ENCODE results near the gene CREG1. TPM values are rescaled to one million over a fixed set of nuclear protein-coding genes. Genes with fewer than 3 reads are reported as not detected.

Gene CREG1
- polyA plus RNA-seq, 2 of the 4 experiments (the other 2 are of a cell fraction): 70.2 to 129 TPM

DNA sequence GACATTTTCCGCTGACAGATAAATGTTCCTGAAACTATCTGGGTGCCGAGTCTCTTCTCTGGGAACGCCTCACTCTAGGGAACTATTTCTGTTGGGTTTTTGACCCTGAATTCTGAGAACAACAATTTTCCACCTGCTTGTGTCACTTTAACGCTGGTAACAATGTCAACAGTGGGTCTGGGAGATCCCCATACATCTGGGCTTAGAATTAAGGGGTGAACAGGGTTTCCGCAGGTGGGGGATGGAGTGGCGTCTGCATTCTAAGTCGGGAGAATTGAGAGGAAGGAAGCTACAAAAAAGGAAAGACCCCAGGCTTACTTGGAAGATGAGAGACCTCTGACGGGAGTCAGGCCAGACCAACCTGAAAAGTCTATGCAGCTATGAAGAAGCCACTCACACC, 44.0 kb downstream of the CREG1 start:
- DNase-seq (ENCODE audit: low read depth in 1 of 2, low spot score in 1 of 2) (no peak), FAIRE-seq (no peak), ATAC-seq (no peak)
- no peaks in the 10 kb centered on the region for H3K9me3 ChIP-seq
- ChIA-PET POLR2A (no interaction called here), CTCF (no interaction called here)
- no peaks in the 10 kb centered on the region for H3K4me1 ChIP-seq
- no peak overlapping the region for H3K4me3 ChIP-seq
- 62% methylated on average over 8 of the region's 8 CpGs for WGBS (ENCODE audit: missing lambda C conversion rate)
- no peak overlapping the region for H3K4me2 ChIP-seq
- no peak overlapping the region for H3K27ac ChIP-seq
- TF ChIP-seq SREBF2 (IDR thresholded peaks at IDR 0.05) (no peak), GATA3 (IDR thresholded peaks at IDR 0.05; ENCODE audit: borderline replicate concordance) (no peak), CBX2 (IDR thresholded peaks at IDR 0.05; ENCODE audit: borderline replicate concordance, low read depth) (no peak), NR3C1 (IDR thresholded peaks at IDR 0.05) (no peak), FOXS1 (CRISPR knock-in tag; IDR thresholded peaks at IDR 0.05) (no peak), HOXB13 (CRISPR knock-in tag; IDR thresholded peaks at IDR 0.05; ENCODE audit: low read depth) (no peak)

- ATAC-seq (no peak), DNase-seq (ENCODE audit: low read depth in 1 of 2, low spot score in 1 of 2) (no peak), FAIRE-seq (no peak)
- H3K9me3 ChIP-seq: no peaks in the 10 kb centered on the region
- H3K4me1 ChIP-seq: no peaks in the 10 kb centered on the region
- TF ChIP-seq POLR2A (IDR thresholded peaks at IDR 0.05; ENCODE audit: low read length): no peak
- TF ChIP-seq FOSL2 (IDR thresholded peaks at IDR 0.05): no peak
- no peak for TF ChIP-seq FOSL2 (CRISPR knock-in tag; IDR thresholded peaks at IDR 0.05)
- TF ChIP-seq TP53 (CRISPR knock-in tag; IDR thresholded peaks at IDR 0.05): no peak
- TF ChIP-seq, protein P1, sequence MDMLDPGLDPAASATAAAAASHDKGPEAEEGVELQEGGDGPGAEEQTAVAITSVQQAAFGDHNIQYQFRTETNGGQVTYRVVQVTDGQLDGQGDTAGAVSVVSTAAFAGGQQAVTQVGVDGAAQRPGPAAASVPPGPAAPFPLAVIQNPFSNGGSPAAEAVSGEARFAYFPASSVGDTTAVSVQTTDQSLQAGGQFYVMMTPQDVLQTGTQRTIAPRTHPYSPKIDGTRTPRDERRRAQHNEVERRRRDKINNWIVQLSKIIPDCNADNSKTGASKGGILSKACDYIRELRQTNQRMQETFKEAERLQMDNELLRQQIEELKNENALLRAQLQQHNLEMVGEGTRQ (IDR thresholded peaks at IDR 0.05): no peak
- no peak for TF ChIP-seq REST (IDR thresholded peaks at IDR 0.05)
- TF ChIP-seq CBX2 (IDR thresholded peaks at IDR 0.05; ENCODE audit: borderline replicate concordance, low read depth): no peak
- TF ChIP-seq ELK1 (IDR thresholded peaks at IDR 0.05; ENCODE audit: low read depth, low read length): no peak
- TF ChIP-seq ZFP36 (IDR thresholded peaks at IDR 0.05; ENCODE audit: borderline replicate concordance, partially characterized antibody): no peak
- TF ChIP-seq KDM1A (IDR thresholded peaks at IDR 0.05; ENCODE audit: low read depth): no peak
- TF ChIP-seq EHF (CRISPR knock-in tag; IDR thresholded peaks at IDR 0.05): no peak
- TF ChIP-seq EP300 (IDR thresholded peaks at IDR 0.05): no peak
- 44% methylated on average over 3 of the region's 3 CpGs for WGBS (ENCODE audit: missing lambda C conversion rate)
- CTCF ChIA-PET: interaction anchor here (0.6 to 1.1 kb wide), 2 partner anchors 12 to 442 kb away, joined by 4 read pairs; no protein-coding TSS in a partner anchor
- H3K27ac ChIP-seq: no peak overlapping the region
- H3K4me2 ChIP-seq: no peak overlapping the region
- H3K4me3 ChIP-seq: no peak overlapping the region
- POLR2A ChIA-PET: no interaction called here
Measured at GRCh38 chr1:167507719-167508118, 45.8 kb downstream of the CREG1 start.

- no peak for FAIRE-seq
- 48% methylated on average over 3 of the region's 3 CpGs for whole genome bisulfite sequencing (ENCODE audit: missing lambda C conversion rate)
- POLR2A ChIA-PET: no interaction called here
- H3K4me2 ChIP-seq: no peak overlapping the region
- no peak for ATAC-seq
- no peak for DNase-seq (ENCODE audit: low read depth in 1 of 2, low spot score in 1 of 2)
- H3K4me1 ChIP-seq: no peaks in the 10 kb centered on the region
- H3K27ac ChIP-seq: no peak overlapping the region
- no peaks in the 10 kb centered on the region for H3K9me3 ChIP-seq
- no peak overlapping the region for H3K4me3 ChIP-seq
- CTCF ChIA-PET: interaction anchor here (1.4 to 2.1 kb wide), 2 partner anchors 30 to 103 kb away, joined by 4 to 10 read pairs; no protein-coding TSS in a partner anchor
- TF ChIP-seq EHF (CRISPR knock-in tag; IDR thresholded peaks at IDR 0.05) (no peak), PHF8 (IDR thresholded peaks at IDR 0.05; ENCODE audit: borderline replicate concordance, low read depth) (no peak), HDAC2 (IDR thresholded peaks at IDR 0.05) (no peak), EHMT2 (IDR thresholded peaks at IDR 0.05; ENCODE audit: low read depth) (no peak), ESRRA (IDR thresholded peaks at IDR 0.05; ENCODE audit: borderline replicate concordance, low read length) (no peak), NPAS2 (CRISPR knock-in tag; IDR thresholded peaks at IDR 0.05; ENCODE audit: borderline replicate concordance) (no peak), HOXB13 (CRISPR knock-in tag; IDR thresholded peaks at IDR 0.05; ENCODE audit: low read depth) (no peak), POLR2AphosphoS2 (conservative IDR thresholded peaks at IDR 0.05; ENCODE audit: low read length) (no peak), SREBF2 (IDR thresholded peaks at IDR 0.05) (no peak), GATA3 (IDR thresholded peaks at IDR 0.05; ENCODE audit: borderline replicate concordance) (no peak), CBX2 (IDR thresholded peaks at IDR 0.05; ENCODE audit: borderline replicate concordance, low read depth) (no peak), ZSCAN20 (CRISPR knock-in tag; IDR thresholded peaks at IDR 0.05) (no peak), E2F6 (IDR thresholded peaks at IDR 0.05; ENCODE audit: borderline replicate concordance, low read depth) (no peak), RCOR1 (IDR thresholded peaks at IDR 0.05; ENCODE audit: low read depth, low read length) (no peak)
- TF ChIP-seq, protein P2, sequence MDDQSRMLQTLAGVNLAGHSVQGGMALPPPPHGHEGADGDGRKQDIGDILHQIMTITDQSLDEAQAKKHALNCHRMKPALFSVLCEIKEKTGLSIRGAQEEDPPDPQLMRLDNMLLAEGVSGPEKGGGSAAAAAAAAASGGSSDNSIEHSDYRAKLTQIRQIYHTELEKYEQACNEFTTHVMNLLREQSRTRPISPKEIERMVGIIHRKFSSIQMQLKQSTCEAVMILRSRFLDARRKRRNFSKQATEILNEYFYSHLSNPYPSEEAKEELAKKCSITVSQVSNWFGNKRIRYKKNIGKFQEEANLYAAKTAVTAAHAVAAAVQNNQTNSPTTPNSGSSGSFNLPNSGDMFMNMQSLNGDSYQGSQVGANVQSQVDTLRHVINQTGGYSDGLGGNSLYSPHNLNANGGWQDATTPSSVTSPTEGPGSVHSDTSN (IDR thresholded peaks at IDR 0.05): no peak
- TF ChIP-seq, protein P3, sequence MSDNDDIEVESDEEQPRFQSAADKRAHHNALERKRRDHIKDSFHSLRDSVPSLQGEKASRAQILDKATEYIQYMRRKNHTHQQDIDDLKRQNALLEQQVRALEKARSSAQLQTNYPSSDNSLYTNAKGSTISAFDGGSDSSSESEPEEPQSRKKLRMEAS (IDR thresholded peaks at IDR 0.05): no peak
- TF ChIP-seq, protein P4, sequence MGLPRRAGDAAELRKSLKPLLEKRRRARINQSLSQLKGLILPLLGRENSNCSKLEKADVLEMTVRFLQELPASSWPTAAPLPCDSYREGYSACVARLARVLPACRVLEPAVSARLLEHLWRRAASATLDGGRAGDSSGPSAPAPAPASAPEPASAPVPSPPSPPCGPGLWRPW (IDR thresholded peaks at IDR 0.05): no peak
Measured at GRCh38 chr1:167504467-167504827, 49.1 kb downstream of the CREG1 start.

All from A549 (cell line).